Keratinocyte (primary cell): ENCODE data around the gene DEPDC5. TPM values are rescaled to one million over a fixed set of nuclear protein-coding genes. Genes with fewer than 3 reads are reported as not detected.

Experiments
- DNase-seq: peaks from one replicate; pipeline ENCODE4 v3.0.0-alpha.2; 2011; ENCODE audit warnings: low read depth, missing footprints, low spot score
- FAIRE-seq: peaks from 2 replicates; lab custom pipeline; 2011; peaks lifted over from hg19 to GRCh38; lab: Jason Lieb, UNC
- H2AFZ ChIP-seq: 2 replicates; pipeline ENCODE4 v1.6.0; 2012; ENCODE audit warnings: low read length, control low read depth, inconsistent platforms; ENCODE audit not compliant: control insufficient read depth
- H3K27ac ChIP-seq: 2 replicates; pipeline ENCODE4 v1.5.1; 2011; ENCODE audit warnings: low read length; ENCODE audit not compliant: control insufficient read depth, insufficient read depth
- H3K27me3 ChIP-seq: 3 replicates; pipeline ENCODE4 v1.6.0; 2011; ENCODE audit warnings: low read length; ENCODE audit not compliant: control insufficient read depth, insufficient read depth; ENCODE audit errors: extremely low read depth
- H3K36me3 ChIP-seq, 2 experiments: 2 replicates in 1 of 2; 3 replicates in 1 of 2; pipeline ENCODE4 v1.5.1; 2011; ENCODE audit warnings: low read length in 2 of 2, mild to moderate bottlenecking in 1 of 2; ENCODE audit not compliant: control insufficient read depth in 2 of 2, insufficient read depth in 2 of 2; ENCODE audit errors: extremely low read depth in 1 of 2
- H3K4me1 ChIP-seq: 3 replicates; pipeline ENCODE4 v1.5.1; 2011; ENCODE audit warnings: low read length; ENCODE audit not compliant: control insufficient read depth, insufficient read depth; ENCODE audit errors: extremely low read depth
- H3K4me2 ChIP-seq: 3 replicates; pipeline ENCODE4 v1.6.0; 2011; ENCODE audit warnings: low read depth, low read length; ENCODE audit not compliant: control insufficient read depth, insufficient read depth; ENCODE audit errors: extremely low read depth
- H3K4me3 ChIP-seq, 3 experiments: fragments of 200-600 bp in 1 of 3; sonication (generic) in 1 of 3; 2 replicates in 2 of 3; 3 replicates in 1 of 3; pipeline ENCODE4 v1.5.1; 2011 to 2016; ENCODE audit warnings: low read length in 3 of 3, mild to moderate bottlenecking in 3 of 3, control low read depth in 2 of 3, inconsistent platforms in 1 of 3, low read depth in 1 of 3, mixed read lengths in 1 of 3, mixed run types in 1 of 3, moderate library complexity in 1 of 3; ENCODE audit not compliant: control insufficient read depth in 2 of 3, insufficient read depth in 2 of 3; ENCODE audit errors: extremely low read depth in 1 of 3
- H3K79me2 ChIP-seq: 2 replicates; pipeline ENCODE4 v1.6.0; 2012; ENCODE audit warnings: low read length; ENCODE audit not compliant: control insufficient read depth, insufficient read depth
- H3K9ac ChIP-seq: 3 replicates; pipeline ENCODE4 v1.6.0; 2011; ENCODE audit warnings: low read length; ENCODE audit not compliant: control insufficient read depth, insufficient read depth; ENCODE audit errors: extremely low read depth
- H3K9me1 ChIP-seq: 3 replicates; pipeline ENCODE4 v1.6.0; 2011; ENCODE audit warnings: low read length; ENCODE audit not compliant: control insufficient read depth, insufficient read depth; ENCODE audit errors: extremely low read depth
- H3K9me3 ChIP-seq: 2 replicates; pipeline ENCODE4 v1.5.1; 2012; ENCODE audit warnings: low read depth, low read length; ENCODE audit not compliant: control insufficient read depth
- H4K20me1 ChIP-seq: 3 replicates; pipeline ENCODE4 v1.6.0; 2011; ENCODE audit warnings: low read length; ENCODE audit not compliant: control insufficient read depth, insufficient read depth; ENCODE audit errors: extremely low read depth
- EZH2 ChIP-seq: IDR thresholded peaks from one replicate; pipeline ENCODE4 v1.6.1; 2012; ENCODE audit warnings: inconsistent platforms, mild to moderate bottlenecking, low read length, moderate library complexity
- dilution Hi-C: fragments of 300-500 bp; cut with MboI; formaldehyde crosslinking; loops from one replicate; pipeline ENCODE4 v1.7.0; 2020; ENCODE audit warnings: low sequenced_read_pairs; ENCODE audit not compliant: extremely low pct_ligation_motif_present
- polyA plus RNA-seq, 5 experiments: library from polyadenylated mRNA; depleted of rRNA in 3 of 5; stranded (reverse) in 3 of 5; stranded (forward) in 1 of 5; unstranded in 1 of 5; fragments of >200 nt; gene quantifications; 1 replicate in 1 of 5; 2 replicates in 3 of 5; 3 replicates in 1 of 5; pipeline versions ENCODE4 v1.2.1 to v1.2.3, GENCODE V29; 2011 to 2012; ENCODE audit warnings: missing spikeins in 2 of 5, low read depth in 1 of 5, low replicate concordance in 1 of 5
- TF ChIP-seq, protein P1 (sequence below), 3 experiments: IDR thresholded peaks in 1 of 3; conservative IDR thresholded peaks in 1 of 3; optimal IDR thresholded peaks in 1 of 3; 2 replicates in 2 of 3; 3 replicates in 1 of 3; pipeline versions ENCODE3 to v1.5.1; 2011; ENCODE audit warnings: low read length in 3 of 3, mild to moderate bottlenecking in 3 of 3, moderate library complexity in 2 of 3, control low read depth in 1 of 3, inconsistent platforms in 1 of 3; ENCODE audit not compliant: insufficient read depth in 2 of 3; ENCODE audit errors: extremely low read depth in 1 of 3

The DEPDC5 gene
- polyA plus RNA-seq, 1 donor (not counting 4 experiments of a cell fraction or from before 2014, with no cell fraction given), result 9.7 TPM

GRCh38 chr22:31839986-31840385 is 86.2 kb downstream of the DEPDC5 start:
- DNase-seq (no peak), FAIRE-seq (no peak)
- H3K9me1 ChIP-seq, result no peaks in the 10 kb centered on the region
- peaks cover 9 to 23% of the 10 kb centered on the region in 2 experiments for H3K36me3 ChIP-seq
- no peak overlapping the region for H3K4me3 ChIP-seq
- no peaks in the 10 kb centered on the region for H3K9me3 ChIP-seq
- dilution Hi-C loops, result no loop called here
- TF ChIP-seq, protein P1, sequence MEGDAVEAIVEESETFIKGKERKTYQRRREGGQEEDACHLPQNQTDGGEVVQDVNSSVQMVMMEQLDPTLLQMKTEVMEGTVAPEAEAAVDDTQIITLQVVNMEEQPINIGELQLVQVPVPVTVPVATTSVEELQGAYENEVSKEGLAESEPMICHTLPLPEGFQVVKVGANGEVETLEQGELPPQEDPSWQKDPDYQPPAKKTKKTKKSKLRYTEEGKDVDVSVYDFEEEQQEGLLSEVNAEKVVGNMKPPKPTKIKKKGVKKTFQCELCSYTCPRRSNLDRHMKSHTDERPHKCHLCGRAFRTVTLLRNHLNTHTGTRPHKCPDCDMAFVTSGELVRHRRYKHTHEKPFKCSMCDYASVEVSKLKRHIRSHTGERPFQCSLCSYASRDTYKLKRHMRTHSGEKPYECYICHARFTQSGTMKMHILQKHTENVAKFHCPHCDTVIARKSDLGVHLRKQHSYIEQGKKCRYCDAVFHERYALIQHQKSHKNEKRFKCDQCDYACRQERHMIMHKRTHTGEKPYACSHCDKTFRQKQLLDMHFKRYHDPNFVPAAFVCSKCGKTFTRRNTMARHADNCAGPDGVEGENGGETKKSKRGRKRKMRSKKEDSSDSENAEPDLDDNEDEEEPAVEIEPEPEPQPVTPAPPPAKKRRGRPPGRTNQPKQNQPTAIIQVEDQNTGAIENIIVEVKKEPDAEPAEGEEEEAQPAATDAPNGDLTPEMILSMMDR (optimal IDR thresholded peaks at IDR 0.05 in 1 of 3, IDR thresholded peaks at IDR 0.05 in 1 of 3, conservative IDR thresholded peaks at IDR 0.05 in 1 of 3; ENCODE audit: extremely low read depth in 1 of 3, insufficient read depth in 2 of 3, low read length in 3 of 3), result no peak
- H3K9ac ChIP-seq, result no peak overlapping the region
- no peak overlapping the region for H2AFZ ChIP-seq
- H3K27me3 ChIP-seq, result no peaks in the 10 kb centered on the region
- peaks cover 22% of the 10 kb centered on the region for H3K4me1 ChIP-seq
- H3K27ac ChIP-seq, result no peak overlapping the region
- H4K20me1 ChIP-seq, result no peaks in the 10 kb centered on the region
- H3K4me2 ChIP-seq, result no peak overlapping the region
- no peaks in the 10 kb centered on the region for H3K79me2 ChIP-seq

- Histone ChIP-seq H3K4me1 (peaks cover 22% of the 10 kb centered on the region), H3K36me3 (peaks cover 14 to 29% of the 10 kb centered on the region in 2 experiments), H3K9me1 (no peaks in the 10 kb centered on the region), H4K20me1 (no peaks in the 10 kb centered on the region), H3K9me3 (no peaks in the 10 kb centered on the region), H3K9ac (no peak overlapping the region), H3K4me3 (no peak overlapping the region), H3K27ac (no peak overlapping the region), H3K4me2 (no peak overlapping the region), H3K27me3 (no peaks in the 10 kb centered on the region), H3K79me2 (no peaks in the 10 kb centered on the region), H2AFZ (no peak overlapping the region)
- no peak for FAIRE-seq
- no peak for DNase-seq
- dilution Hi-C loops, result no loop called here
- TF ChIP-seq, protein P1 (optimal IDR thresholded peaks at IDR 0.05 in 1 of 3, IDR thresholded peaks at IDR 0.05 in 1 of 3, conservative IDR thresholded peaks at IDR 0.05 in 1 of 3; ENCODE audit: extremely low read depth in 1 of 3, insufficient read depth in 2 of 3, low read length in 3 of 3), result no peak
- no peak for TF ChIP-seq EZH2
Measured at GRCh38 chr22:31840585-31840984, 86.8 kb downstream of the DEPDC5 start.
